DMS53 (cell line): ENCODE data around the gene TXN2.
A peak's percentile ranks its signal among the peaks of the same experiment; 100 is the strongest.

ENCODE experiments used
- DNase-seq: peaks from one replicate; lab custom pipeline; 2025; lab: John Stamatoyannopoulos, UW

The TXN2 gene

DNA sequence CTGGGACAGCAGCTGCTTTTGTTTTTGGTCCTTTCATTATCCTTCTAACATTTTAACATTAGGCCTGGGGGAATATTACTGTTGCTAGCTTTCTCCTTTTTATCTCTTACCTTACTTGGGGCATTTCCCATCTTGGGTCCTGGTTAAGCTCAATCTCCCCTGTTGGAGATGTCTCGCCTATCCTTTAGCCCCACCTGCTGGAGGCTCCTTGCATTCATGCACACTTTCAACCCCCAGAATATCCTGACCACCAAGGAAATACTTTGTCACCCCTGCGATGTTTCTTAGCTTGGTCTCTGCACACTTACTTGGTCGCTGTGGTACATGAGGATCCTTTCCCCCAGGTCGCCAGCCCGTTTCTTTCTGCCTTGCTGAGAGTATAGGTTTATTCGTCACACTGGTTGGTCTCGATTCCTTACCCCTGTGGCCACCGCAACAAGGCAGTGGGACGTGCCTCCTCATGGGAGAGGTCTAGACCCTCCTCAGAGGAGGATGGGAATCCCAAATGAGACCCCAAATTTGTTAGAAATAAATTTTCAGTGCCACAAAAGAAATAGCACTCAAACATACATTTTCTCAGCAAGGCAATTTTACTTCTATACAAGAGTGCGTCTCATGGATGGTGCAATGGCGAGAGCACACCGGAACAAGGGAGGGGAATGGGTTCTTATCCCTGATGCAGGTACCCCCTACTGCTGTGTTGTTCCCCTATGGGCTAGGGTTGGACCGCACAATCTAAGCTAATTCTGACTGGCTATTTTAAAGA lies 5.4 kb upstream of the TXN2 start:
- DNase-seq, result peak; percentile 32

- no peak for DNase-seq
Observed at GRCh38 chr22:36480941-36481392, 473 bp downstream of the TXN2 start.

- no peak for DNase-seq
Observed at GRCh38 chr22:36478966-36479365, 2.5 kb downstream of the TXN2 start.

DNA sequence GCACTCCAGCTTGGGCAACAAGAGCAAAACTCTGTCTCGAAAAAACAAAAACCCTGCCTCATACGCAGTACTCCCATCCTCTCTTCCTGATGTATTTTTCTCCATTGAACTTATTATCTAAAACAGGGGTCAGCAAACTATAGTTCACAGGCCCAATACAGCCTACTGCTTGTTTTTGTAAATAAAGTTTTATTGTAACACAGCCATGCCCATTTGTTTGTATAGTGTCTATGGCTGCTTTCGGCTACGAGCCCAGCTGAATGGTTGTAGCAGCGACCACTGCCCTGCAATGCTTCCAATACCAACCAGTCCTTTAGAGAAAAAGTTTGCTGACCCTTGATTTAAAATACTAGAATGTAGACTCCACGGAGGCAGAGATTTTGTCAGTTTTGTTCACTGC lies 6.1 kb downstream of the TXN2 start:
- DNase-seq, result no peak

DNA sequence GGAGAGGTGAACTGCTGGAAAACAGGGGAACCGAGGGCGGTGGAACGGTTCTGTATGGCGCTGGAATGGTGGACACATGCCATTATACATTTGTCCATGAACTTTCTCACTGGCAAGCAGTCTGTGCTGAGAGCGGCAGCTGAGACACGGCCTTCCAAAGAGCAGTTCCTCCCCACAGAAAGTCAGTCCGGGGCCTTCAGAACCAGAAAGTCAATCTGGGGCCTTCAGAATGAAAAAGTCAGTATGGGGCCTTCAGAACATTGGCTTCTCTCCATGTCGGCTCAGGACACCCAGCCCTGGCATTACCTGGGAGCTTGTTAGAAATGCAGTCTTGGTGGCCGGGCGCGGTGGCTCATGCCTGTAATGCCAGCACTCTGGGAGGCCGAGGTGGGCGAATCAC lies 8.8 kb downstream of the TXN2 start:
- DNase-seq, result no peak

DNA sequence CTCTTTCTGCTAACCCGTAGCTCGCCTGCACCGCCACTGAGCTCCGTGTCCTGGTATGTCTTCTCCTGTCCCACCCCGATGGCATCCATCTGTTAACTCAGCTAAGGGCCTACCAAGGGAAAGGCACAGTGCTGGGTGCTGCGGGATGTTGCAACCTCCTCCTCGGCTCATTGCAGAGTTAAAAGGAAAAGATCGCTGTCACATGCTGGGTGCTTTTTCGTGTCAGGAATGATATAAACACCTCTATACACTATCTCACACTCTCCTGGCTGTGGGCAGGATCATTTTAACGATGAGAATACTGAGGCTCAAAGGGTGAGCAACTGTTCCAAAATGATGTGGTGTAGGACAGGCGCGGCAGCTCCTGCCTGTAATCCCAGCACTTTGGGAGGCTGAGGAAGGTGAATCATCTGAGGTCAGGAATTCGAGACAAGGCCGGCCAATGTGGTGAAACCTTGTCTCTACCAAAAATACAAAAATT lies 10.1 kb downstream of the TXN2 start:
- no peak for DNase-seq

DNA sequence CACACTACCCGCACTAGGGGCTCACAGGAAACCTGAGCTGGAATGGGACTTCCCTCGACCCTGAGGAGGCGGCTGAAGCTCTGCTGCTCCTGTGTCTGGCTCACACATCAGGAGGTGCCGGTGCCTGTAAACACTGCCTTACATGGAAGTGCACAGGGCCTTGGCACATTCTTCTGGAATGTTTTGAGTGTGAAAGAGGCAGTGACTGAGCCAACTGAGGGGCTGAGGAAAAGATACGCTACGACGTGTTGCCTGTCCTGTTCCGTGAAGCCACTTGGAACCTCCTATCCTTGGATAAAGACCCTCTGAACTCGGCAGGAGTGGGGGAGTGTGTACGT lies 10.5 kb downstream of the TXN2 start:
- DNase-seq, result no peak

DNA sequence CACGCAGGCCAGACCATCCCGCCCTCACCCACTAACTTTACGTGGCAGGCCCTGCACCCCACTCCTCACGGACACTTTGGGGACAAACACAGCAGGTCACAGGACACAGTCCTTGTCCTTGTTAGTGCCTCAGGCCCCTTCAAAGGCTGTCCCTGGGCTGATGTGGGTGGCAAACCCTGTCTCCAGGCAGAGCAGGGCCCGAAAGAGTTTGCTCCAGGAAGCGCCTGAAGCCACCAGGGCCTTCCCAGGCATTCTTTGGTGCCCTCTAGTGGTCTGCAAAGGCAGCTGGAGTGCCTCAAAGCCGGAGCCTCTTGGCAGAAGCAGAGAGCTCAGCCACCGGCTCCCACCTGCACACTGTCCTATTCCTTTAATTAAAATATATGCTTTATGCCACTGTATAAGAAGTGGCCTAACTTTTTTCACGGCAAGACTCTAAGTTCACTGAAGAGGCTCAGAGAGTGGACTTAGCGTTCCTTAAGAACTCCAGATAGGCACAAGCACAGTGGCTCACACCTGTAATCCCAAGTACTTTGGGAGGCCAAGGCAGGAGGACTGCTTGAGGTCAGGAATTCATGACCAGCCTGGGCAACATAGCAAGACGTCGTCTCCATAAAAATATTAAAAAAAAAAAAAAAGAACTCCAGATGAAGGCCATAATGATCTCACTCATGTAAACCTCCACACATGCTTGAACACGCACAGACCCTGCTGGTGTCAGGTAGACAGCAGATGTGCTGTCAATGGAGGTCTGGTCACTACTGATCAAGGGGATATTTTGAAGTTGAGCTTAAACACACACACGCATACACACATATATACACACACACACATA lies 11.1 kb downstream of the TXN2 start:
- DNase-seq, result peak; percentile 76

GRCh38 chr22:36469094-36469710 lies 12.2 kb downstream of the TXN2 start:
- no peak for DNase-seq

DNA sequence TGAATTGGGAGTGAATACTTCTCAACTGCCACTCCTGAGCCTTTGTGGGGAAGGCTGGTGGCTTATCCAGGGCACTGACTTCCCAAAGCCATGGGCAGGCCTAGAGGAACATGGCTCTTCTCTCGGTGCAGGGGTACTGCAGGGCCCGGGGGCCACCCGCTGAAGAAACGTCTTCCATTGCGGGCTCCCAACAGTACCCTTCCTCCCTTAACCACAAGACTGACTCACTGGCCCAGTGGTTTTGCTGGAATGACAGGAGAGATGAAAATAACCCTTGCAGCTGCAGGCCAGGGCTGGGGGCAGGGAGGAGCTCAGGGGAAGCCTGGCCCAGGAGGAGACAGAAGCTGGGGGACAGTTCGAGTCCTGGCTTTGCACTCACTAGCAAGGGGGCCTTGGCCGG lies 13.5 kb downstream of the TXN2 start:
- no peak for DNase-seq

GRCh38 chr22:36467042-36467810 lies 14.2 kb downstream of the TXN2 start:
- DNase-seq, result no peak

DNA sequence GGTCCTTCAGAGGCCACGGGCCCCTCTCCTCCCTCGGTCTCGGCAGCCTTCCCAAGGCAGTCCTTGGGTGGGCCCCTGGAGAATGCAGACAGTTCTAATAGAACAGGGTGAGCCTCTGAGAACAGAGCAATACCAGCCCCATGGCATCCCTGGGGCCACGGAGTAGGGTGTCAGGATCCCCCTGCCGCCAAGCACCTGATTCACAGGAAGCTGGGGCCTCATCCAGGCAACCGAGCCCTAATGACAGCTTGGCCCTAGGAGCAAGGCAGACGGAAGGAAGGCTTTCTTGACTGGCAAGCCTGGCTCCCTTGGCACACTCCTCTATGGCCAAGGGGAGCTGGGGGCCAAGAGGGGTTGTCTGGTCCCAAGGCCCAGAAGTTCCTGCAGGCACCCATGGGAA lies 15.2 kb downstream of the TXN2 start:
- no peak for DNase-seq

- peak; percentile 79 for DNase-seq
Observed at GRCh38 chr22:36465232-36466021, 16.0 kb downstream of the TXN2 start.

GRCh38 chr22:36464715-36465231 lies 16.7 kb downstream of the TXN2 start:
- DNase-seq, result no peak

GRCh38 chr22:36463783-36464184 lies 17.7 kb downstream of the TXN2 start:
- no peak for DNase-seq

DNA sequence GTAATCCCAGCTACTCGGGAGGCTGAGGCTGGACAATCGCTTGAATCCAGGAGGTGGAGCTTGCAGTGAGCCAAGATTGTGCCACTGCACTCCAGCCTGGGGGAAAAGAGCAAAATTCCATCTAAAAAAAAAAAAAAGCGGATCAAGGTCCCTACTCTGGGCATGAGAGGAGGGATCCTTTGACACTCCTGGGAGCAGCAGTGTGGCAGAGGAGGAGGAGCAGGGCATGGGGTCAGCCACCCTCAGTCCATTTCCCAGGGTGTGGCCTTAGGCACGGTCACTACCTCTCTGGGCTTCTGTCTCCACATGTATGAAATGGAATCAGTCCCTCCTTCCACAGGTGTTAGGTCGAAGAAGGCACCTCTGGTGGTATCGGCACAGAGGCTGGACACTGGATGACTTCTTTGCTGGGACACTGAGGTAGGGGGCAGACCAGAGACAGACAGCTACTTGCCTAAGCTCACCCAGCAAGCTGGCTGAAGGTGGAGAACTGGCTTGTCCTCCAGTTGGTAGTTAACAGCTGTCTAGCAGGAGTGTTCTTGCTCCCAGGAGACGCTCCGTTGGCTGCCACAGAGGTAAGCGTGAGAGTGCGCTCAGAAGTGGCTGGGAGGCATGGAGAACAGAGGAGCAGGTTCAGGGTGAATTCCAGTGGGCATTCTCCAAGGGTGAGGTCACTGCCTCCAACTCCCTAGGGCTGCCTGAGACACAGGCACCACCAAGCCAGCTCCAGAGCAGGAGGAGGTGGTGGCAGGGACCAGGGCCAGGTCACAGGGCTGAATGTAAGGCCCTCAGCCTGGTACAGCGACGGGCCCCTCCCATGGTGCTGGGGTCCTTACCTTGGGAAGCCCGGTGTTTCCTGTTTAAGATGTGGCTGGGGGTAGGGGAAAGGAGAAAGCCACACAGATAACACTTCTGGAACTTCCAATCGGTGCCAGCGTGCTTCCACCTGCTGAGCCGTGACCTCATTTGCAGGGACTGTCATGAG lies 19.5 kb downstream of the TXN2 start:
- DNase-seq, result peak; percentile 80

DNA sequence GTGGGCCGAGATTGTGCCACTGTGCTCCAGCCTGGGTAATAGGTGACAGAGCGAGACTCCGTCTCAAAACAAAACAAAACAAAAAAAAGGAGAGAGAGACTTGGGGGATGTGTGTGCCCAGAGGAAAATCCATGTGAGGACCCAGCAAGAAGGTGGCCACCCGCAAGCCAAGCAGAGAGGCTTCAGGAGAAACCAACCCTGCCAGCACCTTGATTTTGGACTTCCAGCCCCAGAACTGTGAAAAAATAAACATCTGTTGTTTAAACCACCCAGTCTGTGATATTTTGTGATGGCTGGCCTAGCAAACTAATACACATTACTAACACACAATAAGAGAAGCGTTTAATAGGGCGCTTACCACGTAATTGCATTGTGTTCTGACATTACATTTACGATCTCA lies 21.2 kb downstream of the TXN2 start:
- no peak for DNase-seq

DNA sequence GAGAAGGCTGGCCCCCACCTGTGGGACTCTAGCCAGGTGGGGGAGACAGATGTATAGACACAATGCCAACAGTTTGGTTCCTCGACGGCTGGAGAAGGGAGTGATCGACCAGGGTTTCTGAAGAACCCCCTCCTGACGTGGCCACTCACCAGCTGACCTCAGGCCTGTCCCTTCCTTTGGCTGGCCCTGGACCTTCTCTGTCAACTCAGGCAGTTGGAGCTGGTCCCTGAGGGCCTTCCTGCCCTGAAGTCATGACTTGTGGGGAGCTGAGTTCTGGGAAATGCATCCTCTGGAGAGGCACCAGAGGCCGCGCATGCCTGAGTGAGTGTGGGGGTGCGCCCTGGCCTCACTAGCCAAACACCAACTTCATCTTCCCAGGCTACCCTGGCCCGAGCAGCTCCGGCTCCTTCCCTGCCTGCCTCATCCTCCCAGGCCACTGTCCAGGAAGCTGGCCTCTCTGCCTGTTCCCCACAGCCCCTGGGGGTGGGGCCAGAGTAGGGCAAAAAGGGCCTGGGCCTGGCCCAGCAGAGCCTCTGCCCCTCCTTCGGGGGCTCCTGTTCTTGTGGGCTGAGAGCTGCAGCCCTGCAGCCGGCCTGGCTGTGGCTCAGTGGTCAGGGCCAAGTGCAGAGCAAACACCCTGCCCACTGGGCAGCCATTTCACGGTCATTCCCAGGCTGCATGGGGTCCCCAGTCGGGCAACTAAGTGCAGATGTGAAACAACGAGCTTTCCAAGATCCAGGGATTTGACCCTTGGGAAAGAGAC lies 23.6 kb downstream of the TXN2 start:
- DNase-seq, result no peak

GRCh38 chr22:36456464-36456845 lies 25.0 kb downstream of the TXN2 start:
- DNase-seq, result peak; percentile 4
